Neural progenitor cell (in vitro differentiated cells): ENCODE measurements around the gene TNS3.

Source experiments
- CTCF ChIP-seq: fragments of 200-600 bp; sonication (generic); IDR thresholded peaks from 2 replicates; pipeline ENCODE4 v1.5.1; 2017; ENCODE audit warnings: antibody characterized with exemption, mild to moderate bottlenecking
- EZH2 ChIP-seq: fragments of 200-600 bp; sonication (generic); IDR thresholded peaks from 2 replicates; pipeline ENCODE4 v1.6.1; 2017; ENCODE audit warnings: antibody characterized with exemption, mild to moderate bottlenecking, moderate library complexity
- EZH2phosphoT487 ChIP-seq: fragments of 200-600 bp; sonication (generic); IDR thresholded peaks from 2 replicates; pipeline ENCODE4 v1.6.1; 2017; ENCODE audit warnings: antibody characterized with exemption

GRCh38 chr7:47548546-47548945, 33.4 kb downstream of the TNS3 start:
- TF ChIP-seq EZH2phosphoT487, result no peak
- no peak for TF ChIP-seq CTCF
- no peak for TF ChIP-seq EZH2
